GM06990 (cell line): ENCODE results near the gene ATP2A1.

Experiments used
- DNase-seq: peaks from one replicate; pipeline ENCODE4 v3.0.0-alpha.2; 2011; ENCODE audit not compliant: insufficient read length; ENCODE audit errors: extremely low read depth
- H3K27me3 ChIP-seq: replicated peaks from 2 replicates; pipeline ENCODE4 v1.6.0; 2011; ENCODE audit warnings: low read length; ENCODE audit not compliant: control insufficient read depth, insufficient read depth
- H3K36me3 ChIP-seq: 2 replicates; pipeline ENCODE4 v1.5.1; 2011; ENCODE audit warnings: low read length; ENCODE audit not compliant: control insufficient read depth, insufficient read depth
- H3K4me3 ChIP-seq: replicated peaks from 2 replicates; pipeline ENCODE4 v1.5.1; 2011; ENCODE audit warnings: low read depth, mild to moderate bottlenecking, control low read depth, low read length
- CTCF ChIP-seq: IDR thresholded peaks from 2 replicates; pipeline ENCODE4 v1.5.1; 2011; ENCODE audit warnings: low read length, control low read depth, mild to moderate bottlenecking, inconsistent platforms; ENCODE audit not compliant: insufficient read depth, poor library complexity, severe bottlenecking

ATP2A1 gene

GRCh38 chr16:28898942-28899341, 20.7 kb downstream of the ATP2A1 start:
- Histone ChIP-seq H3K4me3 (no peak overlapping the region), H3K36me3 (peaks cover 5% of the 10 kb centered on the region), H3K27me3 (no peaks in the 10 kb centered on the region)
- TF ChIP-seq CTCF: no peak
- no peak for DNase-seq

- TF ChIP-seq CTCF: no peak
Observed at GRCh38 chr16:28899882-28900590, 21.7 kb downstream of the ATP2A1 start.

GRCh38 chr16:28900601-28901000, 22.3 kb downstream of the ATP2A1 start:
- DNase-seq: no peak

More at GRCh38 chr16:28899882-28900590, 21.7 kb downstream of the ATP2A1 start:
- Histone ChIP-seq H3K27me3 (no peaks in the 10 kb centered on the region), H3K36me3 (peaks cover 9% of the 10 kb centered on the region), H3K4me3 (no peak overlapping the region)
- no peak for DNase-seq

GRCh38 chr16:28901862-28902261, 23.6 kb downstream of the ATP2A1 start:
- Histone ChIP-seq H3K4me3 (no peak overlapping the region), H3K27me3 (no peaks in the 10 kb centered on the region), H3K36me3 (peaks cover 13% of the 10 kb centered on the region)
- DNase-seq: no peak
- no peak for TF ChIP-seq CTCF

More at GRCh38 chr16:28900601-28901000, 22.3 kb downstream of the ATP2A1 start:
- Histone ChIP-seq H3K36me3 (peaks cover 10% of the 10 kb centered on the region), H3K4me3 (no peak overlapping the region), H3K27me3 (no peaks in the 10 kb centered on the region)
- no peak for TF ChIP-seq CTCF

GRCh38 chr16:28902909-28903308, 24.6 kb downstream of the ATP2A1 start:
- peaks cover 11% of the 10 kb centered on the region for H3K36me3 ChIP-seq
- TF ChIP-seq CTCF: no peak
- no peak overlapping the region for H3K4me3 ChIP-seq
- DNase-seq: no peak
- H3K27me3 ChIP-seq: no peaks in the 10 kb centered on the region

- Histone ChIP-seq H3K36me3 (peaks cover 15% of the 10 kb centered on the region), H3K27me3 (no peaks in the 10 kb centered on the region), H3K4me3 (no peak overlapping the region)
- no peak for DNase-seq
- no peak for TF ChIP-seq CTCF
Observed at GRCh38 chr16:28903344-28904042, 25.2 kb downstream of the ATP2A1 start.
